ENCODE data around the gene ROBO3. TPM values are rescaled to one million over a fixed set of nuclear protein-coding genes. Genes with fewer than 3 reads are reported as not detected.

Gene ROBO3
- total and polyA plus RNA-seq, 2 donors (not counting 3 experiments of a cell fraction or from before 2014, with no cell fraction given) = 27.1 to 65.4 TPM

DNA sequence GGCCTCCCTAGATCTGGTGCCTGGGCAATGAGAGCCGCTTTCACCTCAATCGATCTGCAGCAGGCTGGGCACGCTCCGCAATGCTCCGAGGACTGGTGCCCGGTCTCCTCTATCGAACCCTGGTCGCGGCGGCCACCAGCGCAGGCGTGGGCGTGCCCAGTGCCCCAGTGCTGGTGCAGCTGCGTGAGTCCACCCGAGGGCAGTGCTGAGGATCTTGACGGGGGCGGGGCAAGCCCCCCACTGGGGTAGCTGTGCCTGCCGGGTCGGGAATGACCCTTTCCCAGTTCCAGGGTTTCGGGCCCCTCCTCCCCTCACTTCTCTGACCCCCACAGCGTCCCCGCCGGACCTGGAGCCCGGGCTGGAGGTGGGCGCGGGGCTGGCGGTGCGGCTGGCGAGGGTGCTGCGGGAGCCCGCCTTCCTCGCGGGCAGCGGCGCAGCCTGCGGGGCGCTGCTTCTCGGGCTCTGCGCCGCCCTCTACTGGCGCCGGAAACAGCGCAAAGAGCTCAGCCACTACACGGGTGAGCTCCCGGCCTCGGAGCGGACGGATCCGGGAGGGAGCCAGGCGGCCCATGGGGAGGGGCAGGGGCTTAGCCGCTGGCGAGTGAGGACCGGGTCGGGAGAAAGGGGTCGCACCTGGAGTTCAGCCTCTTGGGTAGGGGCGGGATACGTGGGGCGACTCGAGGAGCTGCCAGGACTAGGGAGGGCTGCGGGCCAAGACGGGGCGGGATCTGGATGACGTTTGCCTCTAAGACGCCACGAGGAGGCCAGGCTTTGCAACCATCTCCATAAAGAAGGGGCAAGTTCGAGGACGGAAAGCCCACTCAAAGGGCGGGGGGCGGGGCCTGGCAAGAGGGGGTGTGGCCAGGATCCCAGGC, 10.9 kb downstream of the ROBO3 start:
- FAIRE-seq = peak; percentile 78
- Histone ChIP-seq H3K79me2 (ENCODE audit: control insufficient read depth, insufficient read depth, low read length) (no peaks in the 10 kb centered on the region), H3K4me3 (replicated peaks in 1 of 3; ENCODE audit: insufficient read depth in 1 of 3, low read depth in 1 of 3, low read length in 3 of 3) (peak overlapping the region; percentile 14 to 49 (median 47)), H3K36me3 (ENCODE audit: control insufficient read depth in 2 of 2, extremely low read depth in 1 of 2, insufficient read depth in 2 of 2, low read length in 2 of 2) (no peaks in the 10 kb centered on the region), H3K4me1 (ENCODE audit: control insufficient read depth, extremely low read depth, insufficient read depth, low read length) (peaks cover 21% of the 10 kb centered on the region), H3K9me1 (replicated peaks; ENCODE audit: control insufficient read depth, extremely low read depth, insufficient read depth, low read length) (no peaks in the 10 kb centered on the region), H3K27ac (ENCODE audit: insufficient read depth, low read depth, low read length) (peak overlapping the region; percentile 65), H3K27me3 (ENCODE audit: control insufficient read depth in 2 of 2, insufficient read depth in 2 of 2, low read length in 2 of 2) (peaks cover 21 to 26% of the 10 kb centered on the region in 2 experiments), H3K4me2 (ENCODE audit: insufficient read depth, low read length) (peak overlapping the region; percentile 70), H4K20me1 (replicated peaks; ENCODE audit: control insufficient read depth, extremely low read depth, insufficient read depth, low read length) (no peaks in the 10 kb centered on the region), H2AFZ (ENCODE audit: low read depth, low read length) (peak overlapping the region; percentile 64), H3K9me3 (replicated peaks; ENCODE audit: control insufficient read depth, insufficient read depth, low read length) (no peaks in the 10 kb centered on the region), H3K9ac (replicated peaks; ENCODE audit: extremely low read depth, insufficient read depth, low read length) (peak overlapping the region; percentile 68)
- TF ChIP-seq POLR2AphosphoS5 (IDR thresholded peaks at IDR 0.05; ENCODE audit: insufficient read depth, low read depth, low read length) = peak; percentile 49
- no peak for TF ChIP-seq GATA2 (IDR thresholded peaks at IDR 0.05; ENCODE audit: insufficient read depth, insufficient read length, low read depth, low read length)
- TF ChIP-seq, protein P1, sequence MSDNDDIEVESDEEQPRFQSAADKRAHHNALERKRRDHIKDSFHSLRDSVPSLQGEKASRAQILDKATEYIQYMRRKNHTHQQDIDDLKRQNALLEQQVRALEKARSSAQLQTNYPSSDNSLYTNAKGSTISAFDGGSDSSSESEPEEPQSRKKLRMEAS (IDR thresholded peaks at IDR 0.05; ENCODE audit: insufficient read depth, insufficient read length) = no peak
- TF ChIP-seq, protein P2, sequence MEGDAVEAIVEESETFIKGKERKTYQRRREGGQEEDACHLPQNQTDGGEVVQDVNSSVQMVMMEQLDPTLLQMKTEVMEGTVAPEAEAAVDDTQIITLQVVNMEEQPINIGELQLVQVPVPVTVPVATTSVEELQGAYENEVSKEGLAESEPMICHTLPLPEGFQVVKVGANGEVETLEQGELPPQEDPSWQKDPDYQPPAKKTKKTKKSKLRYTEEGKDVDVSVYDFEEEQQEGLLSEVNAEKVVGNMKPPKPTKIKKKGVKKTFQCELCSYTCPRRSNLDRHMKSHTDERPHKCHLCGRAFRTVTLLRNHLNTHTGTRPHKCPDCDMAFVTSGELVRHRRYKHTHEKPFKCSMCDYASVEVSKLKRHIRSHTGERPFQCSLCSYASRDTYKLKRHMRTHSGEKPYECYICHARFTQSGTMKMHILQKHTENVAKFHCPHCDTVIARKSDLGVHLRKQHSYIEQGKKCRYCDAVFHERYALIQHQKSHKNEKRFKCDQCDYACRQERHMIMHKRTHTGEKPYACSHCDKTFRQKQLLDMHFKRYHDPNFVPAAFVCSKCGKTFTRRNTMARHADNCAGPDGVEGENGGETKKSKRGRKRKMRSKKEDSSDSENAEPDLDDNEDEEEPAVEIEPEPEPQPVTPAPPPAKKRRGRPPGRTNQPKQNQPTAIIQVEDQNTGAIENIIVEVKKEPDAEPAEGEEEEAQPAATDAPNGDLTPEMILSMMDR (IDR thresholded peaks at IDR 0.05; ENCODE audit: extremely low read depth in 1 of 2, insufficient read depth in 1 of 2, low read depth in 1 of 2, low read length in 2 of 2) = peak; percentile 63 to 74
- TF ChIP-seq POLR2A (IDR thresholded peaks at IDR 0.05; ENCODE audit: low read depth, low read length) = no peak
- POLR2A ChIA-PET = interaction anchor here (0.6 to 1.3 kb wide), 9 partner anchors 9 to 235 kb away, joined by 3 to 17 read pairs (median 3); partner anchors contain the start of genes CCDC15, ROBO4 and TMEM218
- intact Hi-C loops (cut with micrococcal nuclease) (loop anchor here (1.0 to 2.0 kb wide), 5 partner anchors 21 to 265 kb away; partner anchors contain the start of genes ROBO4 and TMEM218), dilution Hi-C loops (cut with MboI; ENCODE audit: extremely low pct_ligation_motif_present, low sequenced_read_pairs) (no loop called here)
- TSS peak; percentile 4 for BruUV-seq (replicated peaks)
- DNase-seq (ENCODE audit: low read depth, low spot score) = peak; percentile 97
- CTCF ChIA-PET = interaction anchor here (0.6 to 3.5 kb wide), 51 partner anchors 9 to 474 kb away, joined by 3 to 70 read pairs (median 6); partner anchors contain the start of genes CCDC15, HEPACAM, MSANTD2 and NRGN
